GM23248 (cell line): Measurements from ENCODE around the gene AGO4.

ENCODE experiments used
- EZH2 ChIP-seq: fragments of 200-600 bp; sonication (generic); IDR thresholded peaks from 2 replicates; pipeline ENCODE4 v1.6.1; 2018; ENCODE audit warnings: antibody characterized with exemption, mild to moderate bottlenecking; ENCODE audit not compliant: insufficient read depth, poor library complexity, severe bottlenecking
- EZH2phosphoT487 ChIP-seq: fragments of 200-600 bp; sonication (generic); IDR thresholded peaks from 2 replicates; pipeline ENCODE4 v1.6.1; 2018; ENCODE audit warnings: antibody characterized with exemption, moderate library complexity, mild to moderate bottlenecking, low read depth; ENCODE audit not compliant: insufficient read depth

DNA sequence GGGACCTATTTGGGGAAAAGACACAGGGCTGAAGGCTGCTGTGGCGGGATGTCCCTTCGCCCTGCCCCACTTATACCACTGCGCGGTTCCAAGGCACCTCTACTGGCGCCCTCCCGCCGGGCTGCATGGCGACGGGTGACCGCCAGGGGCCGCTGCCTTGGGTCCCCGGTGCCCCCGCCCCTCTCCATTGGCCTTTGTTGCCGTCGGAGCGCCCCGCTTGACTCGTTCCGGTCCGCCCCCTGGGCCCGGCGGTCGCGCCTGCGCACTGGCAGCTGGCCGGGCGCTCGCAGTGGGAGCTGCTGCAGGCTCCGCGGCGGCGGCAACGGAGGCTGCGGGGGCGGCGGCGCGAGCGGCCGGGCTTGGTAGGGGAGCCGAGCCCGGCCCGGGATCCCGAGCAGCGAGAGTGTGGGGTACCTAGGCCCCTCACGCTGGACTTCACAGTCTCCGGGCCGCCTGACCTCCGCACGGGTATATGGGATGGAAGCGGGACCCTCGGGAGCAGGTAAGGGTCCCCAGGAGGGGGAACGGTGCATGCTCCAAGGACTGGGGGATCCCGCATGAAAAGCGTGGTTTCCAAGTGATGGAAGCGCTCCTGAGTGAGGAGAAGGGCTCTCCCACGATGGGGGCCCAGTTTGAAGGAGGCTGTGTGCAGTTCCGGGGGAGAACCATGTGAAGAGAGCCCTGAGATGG, 75.3 kb downstream of the AGO4 start, which contains the start of gene AGO1:
- TF ChIP-seq EZH2 (no peak), EZH2phosphoT487 (no peak)
